Large intestine (tissue), 3 donors: Measurements from ENCODE around the gene UBE2Q2. TPM values are rescaled to one million over a fixed set of nuclear protein-coding genes. Genes with fewer than 3 reads are reported as not detected.

Experiments
- DNase-seq, 2 donors: peaks; one replicate each; pipeline versions ENCODE4 v3.0.0 to v3.0.0-alpha.2; 2013
- H3K27ac ChIP-seq: one replicate; pipeline ENCODE4 v1.5.1; 2013; ENCODE audit warnings: low read length
- H3K27me3 ChIP-seq: 2 replicates; pipeline ENCODE4 v1.6.1; 2013; ENCODE audit warnings: low read length; ENCODE audit not compliant: control insufficient read depth, insufficient read depth
- H3K36me3 ChIP-seq: 2 replicates; pipeline ENCODE4 v1.6.1; 2013; ENCODE audit warnings: low read length; ENCODE audit not compliant: control insufficient read depth, insufficient read depth
- H3K4me1 ChIP-seq: one replicate; pipeline ENCODE4 v1.6.1; 2013; ENCODE audit warnings: low read length; ENCODE audit not compliant: control insufficient read depth, insufficient read depth
- H3K4me3 ChIP-seq: one replicate; pipeline ENCODE4 v1.5.1; 2013; ENCODE audit warnings: low read length
- H3K9me3 ChIP-seq: one replicate; pipeline ENCODE4 v1.6.1; 2013; ENCODE audit warnings: mild to moderate bottlenecking, low read depth, low read length, moderate library complexity; ENCODE audit not compliant: control insufficient read depth
- WGBS: methylation state at CpG from one replicate; pipeline ENCODE4 v1.1.5; 2013; ENCODE audit warnings: low lambda C conversion rate; ENCODE audit not compliant: insufficient coverage; 5-methylcytosine and 5-hydroxymethylcytosine counted together
- polyA plus RNA-seq: library from polyadenylated mRNA; unstranded; fragments of 120-200 nt; gene quantifications from one replicate; pipeline ENCODE4 v1.2.1, GENCODE V29; 2013

Gene UBE2Q2
- polyA plus RNA-seq, 1 donor: 16.6 TPM

DNA sequence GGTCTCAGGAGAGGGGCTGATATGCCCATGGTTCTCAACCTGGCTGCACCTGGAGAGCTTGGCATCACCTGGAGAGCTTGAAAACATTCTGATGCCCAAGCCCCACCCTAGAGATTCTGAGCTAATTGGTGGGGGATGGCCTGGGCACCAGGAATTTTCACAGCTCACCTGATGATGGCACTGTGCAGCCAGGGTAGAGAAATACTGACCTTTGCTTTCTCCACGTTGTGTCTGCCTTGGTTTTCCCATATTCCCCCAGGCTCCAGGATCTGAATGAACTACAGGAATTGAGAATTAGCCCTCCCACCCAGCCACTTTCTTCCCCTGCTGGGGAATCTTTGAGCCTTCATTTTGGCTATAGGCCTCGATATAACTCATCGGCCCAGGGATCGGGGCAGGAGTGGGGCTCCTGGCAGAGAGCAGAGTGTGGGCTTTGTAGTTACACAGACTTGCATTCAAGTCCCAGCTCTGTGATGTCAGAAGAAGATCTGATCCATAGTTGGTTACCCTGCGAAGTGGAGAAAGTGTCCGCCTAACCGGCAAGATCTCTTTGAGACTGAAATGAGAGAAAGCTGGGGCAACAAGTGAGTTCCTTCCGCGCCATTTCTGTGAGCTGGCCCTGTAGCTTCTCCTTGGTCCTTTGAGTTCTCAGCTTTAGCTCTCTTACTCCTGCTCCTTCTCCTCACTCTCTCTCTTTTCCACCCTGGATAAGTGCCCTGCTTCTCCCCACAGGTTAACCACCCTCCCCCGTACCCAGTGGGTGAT, 33.1 kb upstream of the UBE2Q2 start:
- H3K36me3 ChIP-seq: no peaks in the 10 kb centered on the region
- H3K27me3 ChIP-seq: no peaks in the 10 kb centered on the region
- no peak overlapping the region for H3K4me3 ChIP-seq
- 100% methylated on average over 1 of the region's 10 CpGs for WGBS
- H3K9me3 ChIP-seq: no peaks in the 10 kb centered on the region
- H3K27ac ChIP-seq: no peak overlapping the region
- H3K4me1 ChIP-seq: no peaks in the 10 kb centered on the region
- DNase-seq: peak; percentile 17 to 44

DNA sequence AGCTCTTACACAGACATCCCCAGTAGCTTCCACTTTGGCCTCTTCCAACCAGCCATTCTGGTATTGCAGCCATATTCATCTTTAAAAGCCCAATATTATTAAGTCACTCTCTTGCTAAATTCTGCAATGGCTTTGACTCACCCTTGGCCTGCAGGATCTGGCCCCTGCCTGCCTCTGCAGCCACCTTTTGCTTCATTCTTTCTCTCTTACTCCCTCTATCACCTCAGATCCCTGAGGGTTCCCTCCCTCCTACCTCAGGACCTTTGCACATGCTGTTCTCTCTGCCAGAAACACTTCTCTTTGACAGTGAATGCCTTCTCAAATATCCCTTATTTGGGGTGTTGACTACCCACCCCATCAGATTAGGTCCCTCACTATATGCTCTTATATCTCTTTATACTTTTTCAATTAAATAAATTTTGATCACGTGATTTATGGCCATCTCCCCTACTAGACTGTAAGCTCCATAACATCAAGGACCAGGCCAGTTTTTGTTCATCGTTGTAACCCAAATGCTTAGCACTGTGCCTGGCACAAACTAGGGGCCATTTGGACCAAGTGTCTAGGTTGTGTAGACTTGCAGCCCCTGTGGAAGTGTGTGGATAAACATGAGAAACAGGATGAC, 32.3 kb upstream of the UBE2Q2 start:
- Histone ChIP-seq H3K27ac (no peak overlapping the region), H3K27me3 (no peaks in the 10 kb centered on the region), H3K4me3 (no peak overlapping the region), H3K4me1 (no peaks in the 10 kb centered on the region), H3K36me3 (no peaks in the 10 kb centered on the region), H3K9me3 (no peaks in the 10 kb centered on the region)
- no CpG with 5 or more reads among the region's 2 CpGs for WGBS
- no peak for DNase-seq

DNA sequence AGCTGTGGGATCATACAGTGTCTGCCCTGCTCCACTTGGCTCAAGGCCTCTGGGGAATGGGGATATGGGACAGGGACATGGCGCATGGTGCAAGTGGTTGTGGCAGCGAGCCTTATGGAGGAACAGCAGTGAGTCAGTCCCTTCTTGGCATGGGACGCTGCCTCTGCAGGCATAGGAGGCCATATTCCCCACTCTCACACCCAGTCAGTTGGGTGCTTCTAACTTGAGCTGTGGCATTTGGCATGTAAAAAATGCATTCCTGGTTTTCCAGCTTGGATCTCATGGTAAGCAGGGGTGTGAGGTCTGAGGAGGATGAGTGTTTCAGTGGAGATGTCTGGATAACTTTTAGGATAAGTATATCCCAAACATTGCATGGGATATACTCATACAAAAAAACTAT, 31.6 kb upstream of the UBE2Q2 start:
- Histone ChIP-seq H3K27me3 (no peaks in the 10 kb centered on the region), H3K4me3 (no peak overlapping the region), H3K36me3 (no peaks in the 10 kb centered on the region), H3K4me1 (no peaks in the 10 kb centered on the region), H3K27ac (no peak overlapping the region), H3K9me3 (no peaks in the 10 kb centered on the region)
- WGBS: no CpG with 5 or more reads among the region's 3 CpGs
- no peak for DNase-seq

DNA sequence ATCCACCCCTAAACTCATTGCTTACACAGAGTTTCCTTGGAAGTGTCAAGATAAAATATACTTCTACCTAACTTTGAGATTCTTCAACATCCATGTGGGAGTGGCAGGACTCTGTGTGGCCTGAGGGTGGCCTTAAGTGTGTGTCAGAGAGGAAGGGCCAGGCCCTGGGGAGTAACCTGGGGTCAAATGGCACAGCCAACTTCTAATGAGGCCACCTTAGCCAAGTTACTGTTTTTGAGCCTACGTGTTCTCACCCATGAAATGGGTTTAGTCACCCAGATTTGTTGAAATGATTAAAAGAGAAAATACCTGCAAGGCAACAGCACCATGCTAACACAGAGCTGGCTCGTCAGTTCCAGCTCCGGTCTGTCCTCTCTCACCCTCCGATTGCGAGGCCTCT, 28.5 kb upstream of the UBE2Q2 start:
- Histone ChIP-seq H3K27me3 (no peaks in the 10 kb centered on the region), H3K4me1 (no peaks in the 10 kb centered on the region), H3K4me3 (no peak overlapping the region), H3K9me3 (no peaks in the 10 kb centered on the region), H3K36me3 (no peaks in the 10 kb centered on the region), H3K27ac (no peak overlapping the region)
- DNase-seq: no peak
- WGBS: no CpG with 5 or more reads among the region's 5 CpGs

DNA sequence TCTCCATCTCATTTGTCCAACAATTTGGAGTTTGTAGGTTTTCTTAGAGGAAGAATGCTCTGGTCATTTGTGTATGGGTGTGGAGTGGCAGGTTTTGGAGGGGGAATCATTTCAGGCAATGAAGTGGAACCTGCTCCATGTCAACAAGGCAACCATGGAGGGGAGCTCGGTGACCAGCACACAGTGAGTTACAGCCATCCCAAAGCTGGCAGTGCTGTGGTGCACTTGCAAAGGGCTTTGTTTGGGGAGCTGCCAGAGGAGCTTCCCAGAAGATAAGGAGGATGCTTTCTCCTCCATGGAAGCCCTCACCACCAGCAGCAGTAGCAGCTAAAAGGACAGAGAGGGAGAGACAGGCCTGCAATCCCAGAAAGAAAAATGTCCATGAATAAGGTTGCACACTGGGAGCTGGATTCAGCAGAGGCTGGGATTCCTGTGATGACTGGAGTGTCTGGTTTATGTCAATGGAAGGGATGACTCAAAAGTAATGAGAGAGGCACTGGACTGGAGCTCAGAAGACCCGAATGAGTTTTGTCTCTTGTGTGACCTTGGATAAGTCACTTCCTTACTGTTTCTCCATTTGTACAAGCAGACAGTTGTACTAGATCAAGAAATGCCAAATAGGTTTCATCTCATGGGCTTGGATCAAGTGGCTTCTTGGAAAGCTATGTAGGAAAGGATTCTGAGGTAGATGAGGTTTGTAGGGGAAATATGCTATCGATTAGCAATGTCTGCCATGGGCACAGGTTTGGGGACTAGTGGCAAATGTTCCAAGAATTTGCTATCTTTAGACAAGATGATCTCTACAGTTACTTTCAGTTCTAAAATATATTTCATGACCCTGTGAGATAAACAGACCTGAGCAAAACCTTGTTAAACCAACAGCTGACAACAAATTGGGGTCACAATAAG, 27.2 kb upstream of the UBE2Q2 start:
- Histone ChIP-seq H3K36me3 (no peaks in the 10 kb centered on the region), H3K27me3 (no peaks in the 10 kb centered on the region)
- no CpG with 5 or more reads among the region's 3 CpGs for WGBS

DNA sequence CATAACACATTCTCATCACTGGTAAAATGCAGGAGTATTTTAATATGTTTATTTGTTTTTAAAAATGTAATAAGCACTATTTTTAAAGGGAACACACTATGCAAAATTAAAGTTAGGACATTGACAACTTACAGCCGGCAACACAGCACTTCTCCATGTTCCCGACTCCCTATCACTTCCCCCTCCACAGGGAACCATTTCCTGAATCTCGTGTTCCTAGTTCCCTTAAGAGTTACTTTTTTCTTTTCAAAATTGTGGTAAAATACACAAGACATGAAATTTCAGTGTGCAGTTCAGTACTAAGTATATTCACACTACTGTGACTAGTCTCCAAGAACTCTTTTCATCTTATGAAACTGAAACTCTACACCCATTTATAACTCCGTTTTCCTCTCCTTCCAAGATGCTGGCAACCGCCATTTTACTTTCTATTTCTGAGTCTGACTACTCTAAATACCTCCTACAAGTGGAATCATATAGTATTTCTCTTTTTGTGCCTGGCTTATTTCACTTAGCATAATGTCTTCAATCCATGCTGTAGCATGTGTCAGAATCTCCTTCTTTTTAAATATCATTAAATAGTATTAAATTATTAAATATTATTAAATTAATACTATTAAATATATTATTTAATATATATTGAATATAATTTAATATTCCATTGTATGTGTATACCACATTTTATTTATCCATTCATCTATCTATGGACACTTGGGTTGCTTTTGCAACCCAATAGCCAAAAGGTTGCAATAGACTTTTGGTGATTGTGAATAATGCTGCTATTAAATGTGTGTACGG, 25.9 kb upstream of the UBE2Q2 start:
- DNase-seq: no peak
- Histone ChIP-seq H3K27me3 (no peaks in the 10 kb centered on the region), H3K4me3 (no peak overlapping the region), H3K36me3 (no peaks in the 10 kb centered on the region), H3K27ac (no peak overlapping the region), H3K4me1 (no peaks in the 10 kb centered on the region), H3K9me3 (no peaks in the 10 kb centered on the region)
- 79% methylated on average over 5 of the region's 6 CpGs for WGBS

More for the DNA sequence above, 27.2 kb upstream of the UBE2Q2 start:
- H3K9me3 ChIP-seq: no peaks in the 10 kb centered on the region
- no peak overlapping the region for H3K27ac ChIP-seq
- no peak overlapping the region for H3K4me3 ChIP-seq
- no peaks in the 10 kb centered on the region for H3K4me1 ChIP-seq
- DNase-seq: no peak

DNA sequence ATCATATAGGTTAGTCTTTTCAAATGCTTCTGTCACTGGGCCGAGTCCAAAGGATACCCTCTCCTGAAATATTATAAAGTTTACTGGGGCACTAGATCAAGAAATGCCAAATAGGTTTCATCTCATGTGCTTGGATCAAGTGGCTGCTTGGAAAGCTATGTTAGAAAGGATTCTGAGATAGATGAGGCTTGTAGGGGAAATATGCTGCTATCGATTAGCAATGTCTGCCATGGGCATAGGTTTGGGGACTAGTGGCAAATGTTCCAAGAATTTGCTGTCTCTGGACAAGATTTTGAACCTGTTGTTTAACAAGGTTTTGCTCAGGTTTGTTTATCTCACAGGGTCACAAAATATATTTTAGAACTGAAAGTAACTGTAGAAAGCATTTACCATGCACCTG, 23.0 kb upstream of the UBE2Q2 start:
- WGBS: no CpG with 5 or more reads among the region's 2 CpGs
- Histone ChIP-seq H3K9me3 (no peaks in the 10 kb centered on the region), H3K4me1 (no peaks in the 10 kb centered on the region), H3K36me3 (no peaks in the 10 kb centered on the region), H3K4me3 (no peak overlapping the region), H3K27me3 (no peaks in the 10 kb centered on the region), H3K27ac (no peak overlapping the region)
- DNase-seq: no peak

DNA sequence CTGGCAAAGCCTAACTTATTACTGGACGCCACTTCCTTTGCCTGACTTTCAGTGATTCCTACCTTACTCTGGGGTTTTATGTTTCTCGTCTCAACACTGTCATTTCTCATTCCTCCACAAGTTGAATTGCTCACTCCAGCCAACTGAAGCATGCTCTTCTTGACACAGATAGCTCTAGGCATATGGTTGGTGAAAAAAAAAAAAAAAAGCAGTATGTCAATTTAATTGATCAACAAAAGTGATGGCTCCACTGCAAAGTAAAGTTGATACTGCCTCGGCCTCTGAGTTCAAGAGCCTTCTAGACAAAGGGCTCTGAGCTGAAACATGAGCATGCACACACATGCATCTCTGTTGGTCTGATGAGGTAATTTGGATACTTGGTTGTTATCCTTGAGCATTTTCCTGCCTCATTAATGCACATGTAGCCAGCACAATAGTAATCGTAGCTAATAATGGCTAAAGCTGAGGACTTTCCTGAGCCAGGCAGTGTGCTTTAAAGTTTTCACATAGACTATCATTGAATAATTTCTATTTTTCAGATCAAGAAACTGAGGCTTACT, 21.4 kb upstream of the UBE2Q2 start:
- no peak for DNase-seq
- Histone ChIP-seq H3K4me3 (no peak overlapping the region), H3K36me3 (no peaks in the 10 kb centered on the region), H3K27ac (no peak overlapping the region), H3K27me3 (no peaks in the 10 kb centered on the region), H3K9me3 (no peaks in the 10 kb centered on the region), H3K4me1 (no peaks in the 10 kb centered on the region)
- no CpG with 5 or more reads among the region's 4 CpGs for WGBS

DNA sequence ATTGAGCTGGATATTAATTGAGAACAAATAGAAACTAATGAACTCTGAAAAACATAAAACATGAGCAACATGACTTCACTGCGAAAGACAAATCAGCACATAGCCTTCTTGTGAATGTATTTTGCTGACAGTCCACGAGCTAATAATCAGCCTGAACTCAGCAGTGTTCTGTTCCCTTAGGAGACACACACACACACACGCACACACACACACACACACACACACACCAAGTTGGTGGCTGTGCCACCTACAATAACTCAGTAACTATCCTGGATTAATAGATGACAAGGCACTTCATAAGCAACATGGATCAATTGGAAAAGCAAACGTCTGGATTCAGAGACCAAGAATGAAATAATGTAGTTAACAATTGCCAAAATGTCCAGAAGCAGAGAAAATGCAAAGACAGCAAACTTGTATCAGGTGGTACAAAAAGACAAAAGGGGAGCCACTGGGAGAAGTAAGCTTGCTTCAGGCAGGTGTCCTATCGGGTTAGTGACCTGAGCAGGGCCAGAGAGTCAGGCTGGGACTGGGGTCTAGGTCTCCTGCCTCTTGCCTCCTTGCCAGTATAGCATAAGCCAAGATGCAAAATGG, 20.5 kb upstream of the UBE2Q2 start:
- no peak for DNase-seq
- no CpG with 5 or more reads among the region's 5 CpGs for WGBS
- Histone ChIP-seq H3K36me3 (no peaks in the 10 kb centered on the region), H3K4me3 (no peak overlapping the region), H3K27me3 (no peaks in the 10 kb centered on the region), H3K27ac (no peak overlapping the region), H3K9me3 (no peaks in the 10 kb centered on the region), H3K4me1 (no peaks in the 10 kb centered on the region)
